Liver (tissue), 3 donors: ENCODE data around the gene GRIN3A.

Source experiments
- CTCF ChIP-seq: fragments of 150-350 bp; IDR thresholded peaks from 2 replicates; pipeline ENCODE4 v1.5.1; 2017; ENCODE audit warnings: improper control_type of control experiment, low read depth, low read length; ENCODE audit not compliant: missing input control
- JUND ChIP-seq, 2 donors: IDR thresholded peaks; 2 replicates each; pipeline ENCODE4 v1.6.1; 2016; ENCODE audit warnings: antibody characterized with exemption in 2 of 2
- MAX ChIP-seq: IDR thresholded peaks from 2 replicates; pipeline ENCODE4 v1.6.1; 2016; ENCODE audit warnings: antibody characterized with exemption
- RAD21 ChIP-seq, 2 donors: IDR thresholded peaks; 2 replicates each; pipeline ENCODE4 v1.6.1; 2016; ENCODE audit warnings: antibody characterized with exemption in 2 of 2, mild to moderate bottlenecking in 2 of 2
- REST ChIP-seq: IDR thresholded peaks from 2 replicates; pipeline ENCODE4 v1.6.1; 2016; ENCODE audit warnings: antibody characterized with exemption, mild to moderate bottlenecking
- SP1 ChIP-seq: IDR thresholded peaks from 2 replicates; pipeline ENCODE4 v1.6.1; 2018; ENCODE audit warnings: antibody characterized with exemption, mild to moderate bottlenecking
- TAF1 ChIP-seq: conservative IDR thresholded peaks from 2 replicates; pipeline ENCODE4 v1.6.1; 2016; ENCODE audit warnings: antibody characterized with exemption, mild to moderate bottlenecking
- YY1 ChIP-seq: IDR thresholded peaks from 2 replicates; pipeline ENCODE4 v1.6.1; 2016; ENCODE audit warnings: antibody characterized with exemption, mild to moderate bottlenecking
- donor health status: healthy.
- donor health status: healthy.

- no peak for TF ChIP-seq CTCF
- TF ChIP-seq REST: no peak
- no peak for TF ChIP-seq RAD21 (IDR thresholded peaks at IDR 0.05)
- TF ChIP-seq MAX: no peak
- TF ChIP-seq YY1: no peak
- TF ChIP-seq TAF1: no peak
- no peak for TF ChIP-seq JUND (IDR thresholded peaks at IDR 0.05)
- no peak for TF ChIP-seq SP1
Measured at GRCh38 chr9:101631892-101632291, 106.6 kb downstream of the GRIN3A start.
